Natural killer cell (primary cell): ENCODE results near the gene IKZF2. TPM values are rescaled to one million over a fixed set of nuclear protein-coding genes. Genes with fewer than 3 reads are reported as not detected.

Experiments
- ATAC-seq, 3 donors: fragments of 150-1000 bp in 2 of 3; fragments of 200-7000 bp in 1 of 3; cut with Tn5 transposase; 1 replicate in 1 of 3; 2 replicates in 2 of 3; pipeline ENCODE4 v1.10.0; 2021; ENCODE audit warnings: mild to moderate bottlenecking in 2 of 3, moderate library complexity in 2 of 3
- DNase-seq, 2 donors: peaks; one replicate each; pipeline versions ENCODE4 v3.0.0 to v3.0.0-alpha.2; 2013 to 2021; ENCODE audit warnings: mixed read lengths in 1 of 2
- H3K27ac ChIP-seq: one replicate; pipeline ENCODE4 v1.5.1; 2013; ENCODE audit warnings: mild to moderate bottlenecking, low read length
- H3K27me3 ChIP-seq: one replicate; pipeline ENCODE4 v1.6.1; 2013; ENCODE audit warnings: low read length; ENCODE audit not compliant: control insufficient read depth, insufficient read depth
- H3K36me3 ChIP-seq: one replicate; pipeline ENCODE4 v1.6.1; 2013; ENCODE audit warnings: low read length; ENCODE audit not compliant: control insufficient read depth, insufficient read depth
- H3K4me1 ChIP-seq: one replicate; pipeline ENCODE4 v1.6.1; 2013; ENCODE audit warnings: low read length; ENCODE audit not compliant: control insufficient read depth, insufficient read depth
- H3K4me3 ChIP-seq: one replicate; pipeline ENCODE4 v1.5.1; 2013; ENCODE audit warnings: low read length
- H3K9me3 ChIP-seq: one replicate; pipeline ENCODE4 v1.6.1; 2013; ENCODE audit warnings: low read length; ENCODE audit not compliant: control insufficient read depth, insufficient read depth
- H3K27ac Mint-ChIP-seq, 2 donors: one replicate each; pipeline ENCODE4 v1.8.0; 2022; ENCODE audit warnings: mild to moderate bottlenecking in 2 of 2, mixed read lengths in 2 of 2, moderate library complexity in 1 of 2
- H3K27me3 Mint-ChIP-seq, 2 donors: one replicate each; pipeline ENCODE4 v1.8.0; 2022; ENCODE audit warnings: low read depth in 2 of 2, mixed read lengths in 2 of 2
- H3K36me3 Mint-ChIP-seq: one replicate; pipeline ENCODE4 v1.8.0; 2022; ENCODE audit warnings: mixed read lengths
- H3K4me1 Mint-ChIP-seq, 2 donors: one replicate each; pipeline ENCODE4 v1.8.0; 2022; ENCODE audit warnings: mixed read lengths in 2 of 2
- H3K4me3 Mint-ChIP-seq: one replicate; pipeline ENCODE4 v1.8.0; 2022; ENCODE audit warnings: mild to moderate bottlenecking, moderate library complexity, mixed read lengths
- H3K9me3 Mint-ChIP-seq, 2 donors: one replicate each; pipeline ENCODE4 v1.8.0; 2022; ENCODE audit warnings: mixed read lengths in 2 of 2
- WGBS: methylation state at CpG from one replicate; pipeline ENCODE4 v1.1.7; 2013; ENCODE audit warnings: missing lambda C conversion rate; ENCODE audit not compliant: insufficient coverage; 5-methylcytosine and 5-hydroxymethylcytosine counted together
- intact Hi-C: fragments of 100-400 bp; cut with micrococcal nuclease; formaldehyde crosslinking; loops from one replicate; pipeline ENCODE4 v1.14.2; 2022
- total RNA-seq, 4 donors: library from RNA; stranded (reverse); fragments of 120-200 nt in 1 of 4; gene quantifications; one replicate each; pipeline versions ENCODE4 v1.2.3 to v1.2.4, GENCODE V29; 2013 to 2022
- TF ChIP-seq, protein P1 (sequence below): fragments of 200-600 bp; IDR thresholded peaks from one replicate; pipeline ENCODE4 v1.8.0; 2022; ENCODE audit warnings: antibody characterized with exemption

Gene IKZF2
- total RNA-seq, 3 donors from 2014 or later (not counting 1 experiment from before 2014, with no cell fraction given), result 74.4 to 162 (median 133) TPM

DNA sequence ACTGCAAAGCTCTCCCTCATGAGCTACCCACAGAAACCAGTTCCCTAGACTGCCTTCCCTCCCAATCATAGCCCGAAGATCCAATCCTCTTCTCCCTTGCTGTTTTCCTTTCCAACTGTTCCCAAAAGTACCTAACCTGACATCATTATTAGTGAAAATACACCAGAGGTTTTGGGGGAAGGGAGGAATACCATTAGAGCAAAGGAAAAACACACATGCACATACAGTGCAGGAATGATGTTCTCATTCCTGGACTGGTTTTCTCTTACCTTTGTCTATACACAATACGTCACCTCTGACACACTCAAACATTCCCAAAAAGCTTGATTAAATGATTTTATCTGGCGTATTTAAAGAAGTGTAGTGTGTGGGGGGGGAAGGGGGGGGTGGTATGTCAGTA, 46.2 kb downstream of the IKZF2 start:
- 93% methylated on average over 1 of the region's 3 CpGs for WGBS
- Mint-ChIP-seq H3K9me3 (no peaks in the 10 kb centered on the region), H3K27me3 (no peaks in the 10 kb centered on the region), H3K4me1 (peaks cover 53 to 65% of the 10 kb centered on the region in 2 donors), H3K27ac (peak overlapping the region; percentile 74 to 84), H3K36me3 (no peaks in the 10 kb centered on the region), H3K4me3 (peak overlapping the region; percentile 84)
- TF ChIP-seq, protein P1, sequence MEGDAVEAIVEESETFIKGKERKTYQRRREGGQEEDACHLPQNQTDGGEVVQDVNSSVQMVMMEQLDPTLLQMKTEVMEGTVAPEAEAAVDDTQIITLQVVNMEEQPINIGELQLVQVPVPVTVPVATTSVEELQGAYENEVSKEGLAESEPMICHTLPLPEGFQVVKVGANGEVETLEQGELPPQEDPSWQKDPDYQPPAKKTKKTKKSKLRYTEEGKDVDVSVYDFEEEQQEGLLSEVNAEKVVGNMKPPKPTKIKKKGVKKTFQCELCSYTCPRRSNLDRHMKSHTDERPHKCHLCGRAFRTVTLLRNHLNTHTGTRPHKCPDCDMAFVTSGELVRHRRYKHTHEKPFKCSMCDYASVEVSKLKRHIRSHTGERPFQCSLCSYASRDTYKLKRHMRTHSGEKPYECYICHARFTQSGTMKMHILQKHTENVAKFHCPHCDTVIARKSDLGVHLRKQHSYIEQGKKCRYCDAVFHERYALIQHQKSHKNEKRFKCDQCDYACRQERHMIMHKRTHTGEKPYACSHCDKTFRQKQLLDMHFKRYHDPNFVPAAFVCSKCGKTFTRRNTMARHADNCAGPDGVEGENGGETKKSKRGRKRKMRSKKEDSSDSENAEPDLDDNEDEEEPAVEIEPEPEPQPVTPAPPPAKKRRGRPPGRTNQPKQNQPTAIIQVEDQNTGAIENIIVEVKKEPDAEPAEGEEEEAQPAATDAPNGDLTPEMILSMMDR, result no peak
- intact Hi-C loops, result loop anchor here (2.0 kb wide), 2 partner anchors 36 to 46 kb away; partner anchors contain the start of gene IKZF2
- Histone ChIP-seq H3K27ac (peak overlapping the region; percentile 74), H3K27me3 (no peaks in the 10 kb centered on the region), H3K9me3 (no peaks in the 10 kb centered on the region), H3K4me3 (no peak overlapping the region), H3K36me3 (no peaks in the 10 kb centered on the region), H3K4me1 (peaks cover 18% of the 10 kb centered on the region)
- no peak for DNase-seq
- no peak for ATAC-seq

DNA sequence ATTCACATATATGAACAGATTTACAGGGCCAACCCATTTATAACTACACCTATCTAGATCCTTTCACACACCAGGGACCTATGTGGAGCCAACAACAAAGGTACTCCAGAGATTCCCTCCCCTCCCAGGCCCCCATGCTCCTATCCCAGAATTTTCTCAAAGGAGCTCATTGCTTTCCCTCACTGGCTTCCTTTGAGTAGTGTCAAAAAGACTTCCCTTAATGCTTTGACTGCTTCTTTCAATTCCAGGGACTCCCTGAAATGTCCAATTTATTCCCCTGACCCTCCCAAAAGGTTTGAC, 46.6 kb downstream of the IKZF2 start:
- peaks cover 57 to 69% of the 10 kb centered on the region in 2 donors for H3K4me1 Mint-ChIP-seq
- peak overlapping the region; percentile 74 to 84 for H3K27ac Mint-ChIP-seq

DNA sequence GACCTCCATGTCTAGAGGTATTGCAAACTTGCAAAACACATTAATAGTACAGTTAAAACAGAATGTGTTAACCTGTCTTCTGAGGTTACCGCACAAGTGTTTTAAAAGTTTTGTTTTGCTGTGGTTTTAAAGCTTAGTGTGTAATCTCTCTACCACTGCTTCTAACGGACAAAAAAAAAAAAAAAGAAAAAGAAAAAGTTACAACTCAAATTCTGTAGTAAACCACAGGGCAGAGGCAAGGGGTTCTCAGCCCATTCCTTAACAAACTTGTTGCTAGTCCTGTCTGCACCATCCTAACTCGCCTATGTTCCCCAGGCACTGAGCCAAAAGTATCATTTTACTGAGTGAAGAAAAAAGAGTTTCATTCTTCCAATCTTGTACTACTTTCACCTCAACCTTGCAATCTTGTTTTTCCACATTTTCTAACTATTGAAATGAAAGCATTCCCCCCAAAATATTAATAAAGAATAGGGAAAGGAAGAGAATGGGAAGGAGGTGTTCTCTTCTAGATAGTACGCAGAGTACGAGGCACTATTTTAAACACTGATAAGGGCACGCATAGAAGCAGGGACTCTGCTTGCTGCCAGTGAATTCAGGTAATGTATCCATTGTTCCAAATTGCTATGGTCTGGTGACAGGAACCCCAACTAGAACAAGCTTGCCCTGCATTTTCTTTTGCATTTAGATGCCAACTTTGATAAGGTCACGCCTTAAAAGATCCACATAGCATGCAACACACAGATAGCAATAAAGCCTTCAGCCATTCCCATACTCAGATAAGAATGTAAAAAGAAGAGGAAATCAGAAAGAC, 47.1 kb downstream of the IKZF2 start:
- H3K4me3 ChIP-seq, result peak overlapping the region; percentile 11
- WGBS, result 21% methylated on average over 5 of the region's 7 CpGs
- ATAC-seq (peak; percentile 76 to 81 (median 79)), DNase-seq (peak in 1 of 2 donors; percentile 47)
- no peaks in the 10 kb centered on the region for H3K36me3 ChIP-seq
- H3K9me3 Mint-ChIP-seq, result no peaks in the 10 kb centered on the region
- TF ChIP-seq, protein P1, result no peak
- peak overlapping the region; percentile 84 for H3K4me3 Mint-ChIP-seq
- H3K4me1 Mint-ChIP-seq, result peaks cover 62 to 73% of the 10 kb centered on the region in 2 donors
- H3K36me3 Mint-ChIP-seq, result no peaks in the 10 kb centered on the region
- H3K4me1 ChIP-seq, result peaks cover 18% of the 10 kb centered on the region
- peak overlapping the region; percentile 74 to 84 for H3K27ac Mint-ChIP-seq
- H3K9me3 ChIP-seq, result no peaks in the 10 kb centered on the region
- peak overlapping the region; percentile 74 for H3K27ac ChIP-seq
- intact Hi-C loops, result loop anchor here (1.0 to 5.0 kb wide), 5 partner anchors 15 to 287 kb away; partner anchors contain the start of gene IKZF2
- no peaks in the 10 kb centered on the region for H3K27me3 Mint-ChIP-seq
- no peaks in the 10 kb centered on the region for H3K27me3 ChIP-seq

More for the DNA sequence above, 46.6 kb downstream of the IKZF2 start:
- Histone ChIP-seq H3K9me3 (no peaks in the 10 kb centered on the region), H3K4me1 (peaks cover 18% of the 10 kb centered on the region), H3K4me3 (no peak overlapping the region), H3K27me3 (no peaks in the 10 kb centered on the region), H3K27ac (peak overlapping the region; percentile 74), H3K36me3 (no peaks in the 10 kb centered on the region)
- Mint-ChIP-seq H3K36me3 (no peaks in the 10 kb centered on the region), H3K27me3 (no peaks in the 10 kb centered on the region), H3K9me3 (no peaks in the 10 kb centered on the region), H3K4me3 (peak overlapping the region; percentile 84)
- intact Hi-C loops, result loop anchor here (1.0 to 5.0 kb wide), 5 partner anchors 14 to 288 kb away; partner anchors contain the start of gene IKZF2
- ATAC-seq (no peak), DNase-seq (no peak)
- TF ChIP-seq, protein P1, result no peak
